Astrocyte (in vitro differentiated cells and primary cell): ENCODE results near the gene CNGA3. TPM values are rescaled to one million over a fixed set of nuclear protein-coding genes. Genes with fewer than 3 reads are reported as not detected.

Experiments
- DNase-seq: peaks from one replicate; pipeline ENCODE4 v3.0.0-alpha.2; 2010; ENCODE audit warnings: low read depth
- FAIRE-seq: peaks from 2 replicates; lab custom pipeline; 2011; peaks lifted over from hg19 to GRCh38; lab: Jason Lieb, UNC
- H2AFZ ChIP-seq: 2 replicates; pipeline ENCODE4 v1.6.0; 2012; ENCODE audit warnings: low read depth, low read length, inconsistent platforms
- H3K27ac ChIP-seq: 2 replicates; pipeline ENCODE4 v1.5.1; 2011; ENCODE audit warnings: low read depth, low read length, inconsistent platforms
- H3K27me3 ChIP-seq: 2 replicates; pipeline ENCODE4 v1.6.0; 2011; ENCODE audit warnings: low read length, inconsistent platforms; ENCODE audit not compliant: insufficient read depth
- H3K36me3 ChIP-seq: 2 replicates; pipeline ENCODE4 v1.5.1; 2011; ENCODE audit warnings: low read length, inconsistent platforms; ENCODE audit not compliant: insufficient read depth
- H3K4me1 ChIP-seq: 2 replicates; pipeline ENCODE4 v1.5.1; 2011; ENCODE audit warnings: low read length, inconsistent platforms; ENCODE audit not compliant: insufficient read depth
- H3K4me2 ChIP-seq: 2 replicates; pipeline ENCODE4 v1.6.0; 2012; ENCODE audit warnings: low read length, inconsistent platforms
- H3K4me3 ChIP-seq: 2 replicates; pipeline ENCODE4 v1.5.1; 2011; ENCODE audit warnings: low read depth, mild to moderate bottlenecking, low read length, inconsistent platforms; ENCODE audit not compliant: insufficient read depth
- H3K79me2 ChIP-seq: 2 replicates; pipeline ENCODE4 v1.6.0; 2012; ENCODE audit warnings: mild to moderate bottlenecking, low read length, inconsistent platforms; ENCODE audit not compliant: insufficient read depth
- H3K9ac ChIP-seq: 2 replicates; pipeline ENCODE4 v1.6.0; 2012; ENCODE audit warnings: mild to moderate bottlenecking, low read length, inconsistent platforms
- H3K9me3 ChIP-seq: 2 replicates; pipeline ENCODE4 v1.5.1; 2012; ENCODE audit warnings: low read depth, mild to moderate bottlenecking, low read length, inconsistent platforms; ENCODE audit not compliant: insufficient read depth
- H4K20me1 ChIP-seq: 2 replicates; pipeline ENCODE4 v1.6.0; 2012; ENCODE audit warnings: low read length, inconsistent platforms; ENCODE audit not compliant: insufficient read depth
- H3K27ac Mint-ChIP-seq: one replicate; pipeline ENCODE4 v1.8.0; 2021; ENCODE audit warnings: mild to moderate bottlenecking, mixed read lengths; ENCODE audit not compliant: unreplicated experiment
- H3K27me3 Mint-ChIP-seq: one replicate; pipeline ENCODE4 v1.8.0; 2021; ENCODE audit warnings: low read depth, mixed read lengths; ENCODE audit not compliant: unreplicated experiment
- H3K36me3 Mint-ChIP-seq: one replicate; pipeline ENCODE4 v1.8.0; 2021; ENCODE audit warnings: low read depth, mixed read lengths; ENCODE audit not compliant: unreplicated experiment
- H3K4me1 Mint-ChIP-seq: one replicate; pipeline ENCODE4 v1.8.0; 2021; ENCODE audit warnings: low read depth, mixed read lengths; ENCODE audit not compliant: unreplicated experiment
- H3K4me3 Mint-ChIP-seq: one replicate; pipeline ENCODE4 v1.8.0; 2021; ENCODE audit warnings: mild to moderate bottlenecking, moderate library complexity, mixed read lengths; ENCODE audit not compliant: unreplicated experiment
- H3K9me3 Mint-ChIP-seq: one replicate; pipeline ENCODE4 v1.8.0; 2021; ENCODE audit warnings: mild to moderate bottlenecking, mixed read lengths; ENCODE audit not compliant: unreplicated experiment
- EZH2 ChIP-seq: IDR thresholded peaks from 2 replicates; pipeline ENCODE4 v1.6.1; 2012; ENCODE audit warnings: mild to moderate bottlenecking, low read length, inconsistent platforms; ENCODE audit not compliant: insufficient read depth
- total RNA-seq: library from RNA; stranded (reverse); gene quantifications from 2 replicates; pipeline ENCODE4 v1.2.1, GENCODE V29; 2021
- TF ChIP-seq, protein P1 (sequence below): IDR thresholded peaks from 2 replicates; pipeline ENCODE4 v1.5.1; 2011; ENCODE audit warnings: low read depth, mild to moderate bottlenecking, inconsistent platforms, low read length, moderate library complexity; ENCODE audit not compliant: insufficient read depth

Gene CNGA3
- total RNA-seq, 1 donor from 2014 or later: not detected

DNA sequence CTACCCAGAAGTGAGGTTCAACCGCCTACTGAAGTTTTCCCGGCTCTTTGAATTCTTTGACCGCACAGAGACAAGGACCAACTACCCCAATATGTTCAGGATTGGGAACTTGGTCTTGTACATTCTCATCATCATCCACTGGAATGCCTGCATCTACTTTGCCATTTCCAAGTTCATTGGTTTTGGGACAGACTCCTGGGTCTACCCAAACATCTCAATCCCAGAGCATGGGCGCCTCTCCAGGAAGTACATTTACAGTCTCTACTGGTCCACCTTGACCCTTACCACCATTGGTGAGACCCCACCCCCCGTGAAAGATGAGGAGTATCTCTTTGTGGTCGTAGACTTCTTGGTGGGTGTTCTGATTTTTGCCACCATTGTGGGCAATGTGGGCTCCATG is 49.7 kb downstream of the CNGA3 start:
- H3K27me3 Mint-ChIP-seq: peaks cover 22% of the 10 kb centered on the region
- Histone ChIP-seq H3K27me3 (peaks cover 3% of the 10 kb centered on the region), H3K4me2 (no peak overlapping the region), H3K4me1 (no peaks in the 10 kb centered on the region), H3K9ac (no peak overlapping the region), H3K9me3 (no peaks in the 10 kb centered on the region), H3K36me3 (no peaks in the 10 kb centered on the region), H3K27ac (no peak overlapping the region), H4K20me1 (no peaks in the 10 kb centered on the region), H3K79me2 (no peaks in the 10 kb centered on the region), H2AFZ (no peak overlapping the region), H3K4me3 (no peak overlapping the region)
- no peaks in the 10 kb centered on the region for H3K36me3 Mint-ChIP-seq
- TF ChIP-seq, protein P1, sequence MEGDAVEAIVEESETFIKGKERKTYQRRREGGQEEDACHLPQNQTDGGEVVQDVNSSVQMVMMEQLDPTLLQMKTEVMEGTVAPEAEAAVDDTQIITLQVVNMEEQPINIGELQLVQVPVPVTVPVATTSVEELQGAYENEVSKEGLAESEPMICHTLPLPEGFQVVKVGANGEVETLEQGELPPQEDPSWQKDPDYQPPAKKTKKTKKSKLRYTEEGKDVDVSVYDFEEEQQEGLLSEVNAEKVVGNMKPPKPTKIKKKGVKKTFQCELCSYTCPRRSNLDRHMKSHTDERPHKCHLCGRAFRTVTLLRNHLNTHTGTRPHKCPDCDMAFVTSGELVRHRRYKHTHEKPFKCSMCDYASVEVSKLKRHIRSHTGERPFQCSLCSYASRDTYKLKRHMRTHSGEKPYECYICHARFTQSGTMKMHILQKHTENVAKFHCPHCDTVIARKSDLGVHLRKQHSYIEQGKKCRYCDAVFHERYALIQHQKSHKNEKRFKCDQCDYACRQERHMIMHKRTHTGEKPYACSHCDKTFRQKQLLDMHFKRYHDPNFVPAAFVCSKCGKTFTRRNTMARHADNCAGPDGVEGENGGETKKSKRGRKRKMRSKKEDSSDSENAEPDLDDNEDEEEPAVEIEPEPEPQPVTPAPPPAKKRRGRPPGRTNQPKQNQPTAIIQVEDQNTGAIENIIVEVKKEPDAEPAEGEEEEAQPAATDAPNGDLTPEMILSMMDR: no peak
- no peak for TF ChIP-seq EZH2
- H3K9me3 Mint-ChIP-seq: no peaks in the 10 kb centered on the region
- peaks cover 5% of the 10 kb centered on the region for H3K4me1 Mint-ChIP-seq
- H3K27ac Mint-ChIP-seq: no peak overlapping the region
- DNase-seq (no peak), FAIRE-seq (no peak)
- no peak overlapping the region for H3K4me3 Mint-ChIP-seq

DNA sequence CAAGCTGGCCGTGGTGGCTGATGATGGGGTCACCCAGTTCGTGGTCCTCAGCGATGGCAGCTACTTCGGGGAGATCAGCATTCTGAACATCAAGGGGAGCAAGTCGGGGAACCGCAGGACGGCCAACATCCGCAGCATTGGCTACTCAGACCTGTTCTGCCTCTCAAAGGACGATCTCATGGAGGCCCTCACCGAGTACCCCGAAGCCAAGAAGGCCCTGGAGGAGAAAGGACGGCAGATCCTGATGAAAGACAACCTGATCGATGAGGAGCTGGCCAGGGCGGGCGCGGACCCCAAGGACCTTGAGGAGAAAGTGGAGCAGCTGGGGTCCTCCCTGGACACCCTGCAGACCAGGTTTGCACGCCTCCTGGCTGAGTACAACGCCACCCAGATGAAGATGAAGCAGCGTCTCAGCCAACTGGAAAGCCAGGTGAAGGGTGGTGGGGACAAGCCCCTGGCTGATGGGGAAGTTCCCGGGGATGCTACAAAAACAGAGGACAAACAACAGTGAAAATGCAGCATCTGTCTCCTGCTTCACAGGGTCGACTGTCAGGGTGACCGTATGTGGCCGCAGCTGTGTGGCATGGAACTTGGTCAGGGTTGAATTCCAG is 50.6 kb downstream of the CNGA3 start:
- DNase-seq (no peak), FAIRE-seq (no peak)
- Mint-ChIP-seq H3K27ac (no peak overlapping the region), H3K4me1 (peaks cover 5% of the 10 kb centered on the region), H3K4me3 (no peak overlapping the region), H3K27me3 (peaks cover 15% of the 10 kb centered on the region), H3K36me3 (no peaks in the 10 kb centered on the region), H3K9me3 (no peaks in the 10 kb centered on the region)
- Histone ChIP-seq H3K4me2 (no peak overlapping the region), H3K9ac (no peak overlapping the region), H3K27ac (no peak overlapping the region), H4K20me1 (no peaks in the 10 kb centered on the region), H2AFZ (no peak overlapping the region), H3K4me3 (no peak overlapping the region), H3K79me2 (no peaks in the 10 kb centered on the region), H3K4me1 (no peaks in the 10 kb centered on the region), H3K36me3 (no peaks in the 10 kb centered on the region), H3K9me3 (no peaks in the 10 kb centered on the region), H3K27me3 (peaks cover 9% of the 10 kb centered on the region)
- no peak for TF ChIP-seq EZH2
- TF ChIP-seq, protein P1: no peak

DNA sequence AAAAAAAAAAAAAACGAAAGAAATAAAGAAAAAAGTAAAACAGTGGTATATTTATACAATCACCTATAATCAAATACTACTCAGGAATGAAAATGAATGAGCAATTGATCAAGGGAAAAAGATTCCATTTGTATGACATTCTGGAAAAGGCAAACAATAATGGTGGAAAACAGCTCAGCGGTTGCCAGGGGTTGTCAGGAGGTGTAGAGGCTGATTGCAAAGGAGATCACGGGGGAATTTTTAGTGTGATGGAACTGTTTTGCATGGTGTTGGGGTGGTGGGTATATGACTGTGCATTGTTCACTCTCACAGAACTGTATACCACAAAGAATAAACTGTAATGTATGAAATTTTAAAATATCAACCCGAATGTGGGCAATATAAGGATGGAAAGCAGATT is 52.9 kb downstream of the CNGA3 start:
- no peaks in the 10 kb centered on the region for H4K20me1 ChIP-seq
- no peak overlapping the region for H3K9ac ChIP-seq
- Mint-ChIP-seq H3K27ac (no peak overlapping the region), H3K4me1 (peaks cover 5% of the 10 kb centered on the region), H3K36me3 (no peaks in the 10 kb centered on the region), H3K9me3 (no peaks in the 10 kb centered on the region), H3K4me3 (no peak overlapping the region), H3K27me3 (peaks cover 18% of the 10 kb centered on the region)
- peaks cover 11% of the 10 kb centered on the region for H3K27me3 ChIP-seq
- H3K79me2 ChIP-seq: no peaks in the 10 kb centered on the region
- TF ChIP-seq EZH2: no peak
- TF ChIP-seq, protein P1: no peak
- no peaks in the 10 kb centered on the region for H3K9me3 ChIP-seq
- DNase-seq (no peak), FAIRE-seq (no peak)
- no peaks in the 10 kb centered on the region for H3K36me3 ChIP-seq
- no peak overlapping the region for H3K4me2 ChIP-seq
- no peak overlapping the region for H3K27ac ChIP-seq
- H3K4me3 ChIP-seq: no peak overlapping the region
- H3K4me1 ChIP-seq: no peaks in the 10 kb centered on the region
- no peak overlapping the region for H2AFZ ChIP-seq
